Upper lobe of left lung (tissue), 6 donors: Measurements from ENCODE around the gene SBSN. TPM values are rescaled to one million over a fixed set of nuclear protein-coding genes. Genes with fewer than 3 reads are reported as not detected.

Experiments used
- ATAC-seq, 2 donors: fragments of 200-7000 bp; cut with Tn5 transposase; one replicate each; pipeline ENCODE4 v1.9.1; 2022; ENCODE audit warnings: mild to moderate bottlenecking in 2 of 2, moderate library complexity in 2 of 2; ENCODE audit not compliant: low FRiP score in 2 of 2
- DNase-seq, 2 donors: peaks; one replicate each; pipeline ENCODE4 v3.0.0-alpha.2; 2019 to 2020
- H3K27ac ChIP-seq, 4 donors: fragments of 200-600 bp; sonication (generic); one replicate each; pipeline ENCODE4 v1.5.1; 2016 to 2019
- H3K27me3 ChIP-seq, 4 donors: fragments of 200-600 bp; sonication (generic); one replicate each; pipeline ENCODE4 v1.5.1; 2017 to 2019
- H3K36me3 ChIP-seq, 4 donors: fragments of 200-600 bp; sonication (generic); one replicate each; pipeline ENCODE4 v1.5.1; 2016 to 2019
- H3K4me1 ChIP-seq, 4 donors: fragments of 200-600 bp; sonication (generic); one replicate each; pipeline ENCODE4 v1.5.1; 2018 to 2019
- H3K4me3 ChIP-seq, 4 donors: fragments of 200-600 bp; sonication (generic); one replicate each; pipeline ENCODE4 v1.5.1; 2017 to 2019; ENCODE audit warnings: mild to moderate bottlenecking in 2 of 4, moderate library complexity in 1 of 4
- H3K9me3 ChIP-seq, 4 donors: fragments of 200-600 bp; sonication (generic); one replicate each; pipeline ENCODE4 v1.5.1; 2018 to 2019
- EP300 ChIP-seq, 4 donors: sonication (generic); formaldehyde crosslinking; IDR thresholded peaks; one replicate each; pipeline ENCODE4 v1.5.1; 2017; ENCODE audit warnings: antibody characterized with exemption in 4 of 4, control low read depth in 2 of 4
- POLR2A ChIP-seq, 4 donors: fragments of 450-650 bp; IDR thresholded peaks; one replicate each; pipeline ENCODE4 v1.5.1; 2016 to 2017; ENCODE audit warnings: antibody characterized with exemption in 4 of 4, mild to moderate bottlenecking in 2 of 4
- POLR2AphosphoS5 ChIP-seq, 2 donors: sonication (generic); formaldehyde crosslinking; IDR thresholded peaks; one replicate each; pipeline ENCODE4 v1.5.1; 2017; ENCODE audit warnings: antibody characterized with exemption in 2 of 2
- WGBS, 2 donors: methylation state at CpG; one replicate each; pipeline ENCODE4 v1.1.5; 2017 to 2018; 5-methylcytosine and 5-hydroxymethylcytosine counted together
- total RNA-seq, 6 donors: library from RNA; depleted of rRNA in 4 of 6; stranded (reverse); fragments of >200 nt in 4 of 6; gene quantifications; one replicate each; pipeline versions ENCODE4 v1.1.0 to v1.2.1, GENCODE V29; 2016 to 2021
- TF ChIP-seq, protein P1 (sequence below), 6 experiments: fragments of 450-650 bp in 4 of 6; fragments of 200-600 bp in 2 of 6; sonication (generic) in 2 of 6; IDR thresholded peaks; one replicate each; pipeline ENCODE4 v1.5.1; 2016 to 2019; ENCODE audit warnings: antibody characterized with exemption in 6 of 6
- donor health status: DM: no; HTN: no; CAD: no; lungs with moderate emphysema.
- donor health status: DM: no; HTN: yes; CAD: no; lungs with severe emphysema.

The SBSN gene
- total RNA-seq, 6 donors from 2014 or later, result not detected

DNA sequence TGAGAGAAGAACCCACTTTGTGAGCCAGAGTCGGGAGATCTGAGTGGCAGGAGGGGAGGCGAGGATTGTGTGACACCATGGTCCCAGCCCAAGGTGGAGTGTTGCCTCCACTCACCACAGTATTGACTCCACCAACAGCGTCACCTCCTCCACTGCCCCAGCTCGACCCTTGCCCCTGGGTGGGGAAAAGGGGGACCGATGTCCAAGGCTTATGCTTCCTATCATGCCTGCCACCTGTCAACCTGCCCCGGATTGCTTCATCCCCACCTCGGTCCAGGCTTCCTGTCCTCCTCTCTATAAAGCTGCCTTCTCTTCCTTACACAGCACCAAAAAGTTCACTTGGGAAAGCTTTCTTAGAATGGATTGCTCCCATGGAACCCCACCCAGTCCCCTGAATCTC lies 22.1 kb downstream of the SBSN start:
- H3K4me1 ChIP-seq, result peaks cover 7 to 17% (median 11%) of the 10 kb centered on the region in 4 donors
- no peak for ATAC-seq
- 77 to 78% methylated on average over 7 of the region's 7 CpGs for WGBS, 2 donors
- no peaks in the 10 kb centered on the region for H3K9me3 ChIP-seq
- no peaks in the 10 kb centered on the region for H3K36me3 ChIP-seq
- H3K27ac ChIP-seq, result no peak overlapping the region
- no peak overlapping the region for H3K4me3 ChIP-seq
- TF ChIP-seq, protein P1, sequence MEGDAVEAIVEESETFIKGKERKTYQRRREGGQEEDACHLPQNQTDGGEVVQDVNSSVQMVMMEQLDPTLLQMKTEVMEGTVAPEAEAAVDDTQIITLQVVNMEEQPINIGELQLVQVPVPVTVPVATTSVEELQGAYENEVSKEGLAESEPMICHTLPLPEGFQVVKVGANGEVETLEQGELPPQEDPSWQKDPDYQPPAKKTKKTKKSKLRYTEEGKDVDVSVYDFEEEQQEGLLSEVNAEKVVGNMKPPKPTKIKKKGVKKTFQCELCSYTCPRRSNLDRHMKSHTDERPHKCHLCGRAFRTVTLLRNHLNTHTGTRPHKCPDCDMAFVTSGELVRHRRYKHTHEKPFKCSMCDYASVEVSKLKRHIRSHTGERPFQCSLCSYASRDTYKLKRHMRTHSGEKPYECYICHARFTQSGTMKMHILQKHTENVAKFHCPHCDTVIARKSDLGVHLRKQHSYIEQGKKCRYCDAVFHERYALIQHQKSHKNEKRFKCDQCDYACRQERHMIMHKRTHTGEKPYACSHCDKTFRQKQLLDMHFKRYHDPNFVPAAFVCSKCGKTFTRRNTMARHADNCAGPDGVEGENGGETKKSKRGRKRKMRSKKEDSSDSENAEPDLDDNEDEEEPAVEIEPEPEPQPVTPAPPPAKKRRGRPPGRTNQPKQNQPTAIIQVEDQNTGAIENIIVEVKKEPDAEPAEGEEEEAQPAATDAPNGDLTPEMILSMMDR (IDR thresholded peaks at IDR 0.05), result no peak
- TF ChIP-seq POLR2AphosphoS5 (IDR thresholded peaks at IDR 0.05), result no peak
- no peak for TF ChIP-seq EP300 (IDR thresholded peaks at IDR 0.05)
- TF ChIP-seq POLR2A (IDR thresholded peaks at IDR 0.05), result no peak
- H3K27me3 ChIP-seq, result no peaks in the 10 kb centered on the region
- DNase-seq, result no peak

DNA sequence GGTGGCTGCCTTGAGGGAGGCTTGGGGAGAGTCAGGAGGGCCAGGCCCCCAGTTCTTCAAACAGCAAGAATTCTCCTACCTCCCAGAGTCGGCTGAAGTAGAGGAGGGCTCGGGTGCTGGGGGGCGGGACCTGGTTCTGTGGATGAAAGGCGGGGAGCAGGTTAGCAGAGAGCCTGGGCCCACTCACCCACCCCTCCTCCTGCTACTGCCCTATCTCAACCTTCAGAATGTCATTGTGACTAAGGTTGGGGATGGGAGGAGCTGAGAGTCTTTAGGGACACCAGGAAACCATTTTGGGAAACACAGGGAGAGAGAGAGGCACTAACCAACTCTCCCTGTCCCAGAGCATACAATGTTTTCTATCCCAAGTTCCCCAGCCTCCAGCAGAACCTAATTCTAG lies 25.4 kb downstream of the SBSN start:
- 83 to 90% methylated on average over 4 of the region's 4 CpGs for WGBS, 2 donors
- no peak for ATAC-seq

DNA sequence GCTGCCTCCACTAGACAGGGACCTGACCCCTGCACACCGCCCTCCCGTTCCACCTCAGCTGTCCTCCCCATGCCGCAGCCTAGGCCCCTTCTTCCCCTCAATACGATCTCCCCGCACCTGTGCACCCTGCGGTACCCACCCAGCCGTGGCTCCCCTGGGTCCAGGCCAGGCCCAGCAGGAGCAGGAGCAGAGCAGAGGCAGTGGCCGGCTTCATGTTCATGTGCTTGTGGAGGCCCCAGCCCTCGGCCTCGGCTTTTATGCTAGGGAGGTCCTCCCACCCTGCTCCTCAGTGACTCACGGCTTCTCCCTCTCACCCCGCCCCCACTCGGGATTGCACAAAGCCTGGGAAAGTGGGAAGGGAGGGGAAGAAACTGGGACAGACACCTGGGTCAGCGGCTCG lies 26.4 kb downstream of the SBSN start:
- no peaks in the 10 kb centered on the region for H3K4me1 ChIP-seq
- peaks cover 0 to 2% (median 0%) of the 10 kb centered on the region in 4 donors for H3K36me3 ChIP-seq
- H3K27me3 ChIP-seq, result no peaks in the 10 kb centered on the region
- DNase-seq, result peak in 1 of 2 donors; percentile 72
- no peak overlapping the region for H3K27ac ChIP-seq
- no peak overlapping the region for H3K4me3 ChIP-seq
- ATAC-seq, result no peak
- WGBS, 2 donors, result 81 to 86% methylated on average over 10 to 15 of the region's 15 CpGs
- no peaks in the 10 kb centered on the region for H3K9me3 ChIP-seq
- no peak for TF ChIP-seq EP300 (IDR thresholded peaks at IDR 0.05)
- TF ChIP-seq POLR2AphosphoS5 (IDR thresholded peaks at IDR 0.05), result no peak
- TF ChIP-seq, protein P1 (IDR thresholded peaks at IDR 0.05), result no peak
- TF ChIP-seq POLR2A (IDR thresholded peaks at IDR 0.05), result no peak

More for the DNA sequence above, 25.4 kb downstream of the SBSN start:
- H3K27ac ChIP-seq, result no peak overlapping the region
- no peaks in the 10 kb centered on the region for H3K27me3 ChIP-seq
- no peak for TF ChIP-seq POLR2AphosphoS5 (IDR thresholded peaks at IDR 0.05)
- no peak for TF ChIP-seq POLR2A (IDR thresholded peaks at IDR 0.05)
- no peak for TF ChIP-seq EP300 (IDR thresholded peaks at IDR 0.05)
- TF ChIP-seq, protein P1 (IDR thresholded peaks at IDR 0.05), result no peak
- H3K36me3 ChIP-seq, result peaks cover 0 to 2% (median 0%) of the 10 kb centered on the region in 4 donors
- DNase-seq, result no peak
- no peak overlapping the region for H3K4me3 ChIP-seq
- no peaks in the 10 kb centered on the region for H3K9me3 ChIP-seq
- no peaks in the 10 kb centered on the region for H3K4me1 ChIP-seq

DNA sequence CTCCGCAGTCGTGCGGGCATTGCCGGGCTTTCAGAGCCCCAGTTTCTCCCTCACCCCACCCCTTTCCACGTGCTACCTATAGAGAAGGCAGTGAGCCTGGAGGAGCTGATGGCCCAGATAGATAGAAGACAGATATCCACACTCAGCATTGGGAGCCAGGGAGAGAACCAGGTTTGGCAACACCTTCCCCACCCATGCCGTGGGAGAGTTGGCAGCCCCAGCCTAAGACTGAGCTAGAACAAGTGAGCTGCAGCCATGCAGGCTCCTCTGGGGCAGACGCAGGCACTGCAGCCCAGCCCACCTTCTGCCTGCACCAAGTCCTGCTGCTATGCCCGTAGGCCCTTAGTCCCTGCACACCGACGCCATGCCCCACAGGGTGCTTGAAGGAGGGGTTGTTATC lies 27.5 kb downstream of the SBSN start:
- 75 to 92% methylated on average over 2 to 10 of the region's 10 CpGs for WGBS, 2 donors
- no peak overlapping the region for H3K4me3 ChIP-seq
- no peak for DNase-seq
- no peak overlapping the region for H3K27ac ChIP-seq
- H3K9me3 ChIP-seq, result no peaks in the 10 kb centered on the region
- no peak for ATAC-seq
- peaks cover 0 to 2% (median under 1%) of the 10 kb centered on the region in 4 donors for H3K4me1 ChIP-seq
- H3K36me3 ChIP-seq, result peaks cover 0 to 2% (median 0%) of the 10 kb centered on the region in 4 donors
- H3K27me3 ChIP-seq, result no peaks in the 10 kb centered on the region
- no peak for TF ChIP-seq POLR2AphosphoS5 (IDR thresholded peaks at IDR 0.05)
- TF ChIP-seq, protein P1 (IDR thresholded peaks at IDR 0.05), result no peak
- no peak for TF ChIP-seq EP300 (IDR thresholded peaks at IDR 0.05)
- TF ChIP-seq POLR2A (IDR thresholded peaks at IDR 0.05), result no peak

DNA sequence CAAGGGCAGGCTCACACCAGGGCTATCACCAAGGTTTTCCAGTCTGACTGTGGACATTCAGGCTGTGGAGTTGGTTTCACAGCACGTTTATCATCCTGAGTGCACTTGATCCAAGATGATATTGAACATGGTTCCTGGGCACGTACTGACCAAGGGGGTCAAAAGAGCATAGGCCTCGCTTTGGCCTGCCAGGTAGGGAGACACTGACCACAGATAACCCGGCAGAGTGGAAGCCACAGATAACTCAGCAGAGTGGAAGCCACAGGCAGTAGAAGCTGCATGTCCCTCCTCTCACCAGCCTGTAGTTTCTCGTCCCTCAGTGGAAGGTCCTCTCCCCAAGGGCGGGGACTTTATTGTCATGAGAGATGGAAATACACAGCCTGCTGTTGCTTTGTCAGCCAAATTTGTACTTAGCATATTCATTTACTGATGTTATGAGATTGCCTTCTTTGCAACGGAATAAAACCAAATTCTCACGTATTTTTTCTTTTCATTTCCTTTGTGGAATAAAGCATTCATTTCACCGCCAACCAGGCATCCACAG lies 29.1 kb downstream of the SBSN start:
- WGBS, 2 donors, result 72 to 87% methylated on average over 8 to 9 of the region's 9 CpGs
- DNase-seq (no peak), ATAC-seq (no peak)
- Histone ChIP-seq H3K9me3 (no peaks in the 10 kb centered on the region), H3K27me3 (no peaks in the 10 kb centered on the region), H3K4me1 (peaks cover 5 to 8% (median 6%) of the 10 kb centered on the region in 4 donors), H3K4me3 (no peak overlapping the region), H3K36me3 (peaks cover 0 to 2% (median 0%) of the 10 kb centered on the region in 4 donors), H3K27ac (no peak overlapping the region)
- TF ChIP-seq EP300 (IDR thresholded peaks at IDR 0.05), result no peak
- TF ChIP-seq POLR2A (IDR thresholded peaks at IDR 0.05), result no peak
- no peak for TF ChIP-seq POLR2AphosphoS5 (IDR thresholded peaks at IDR 0.05)
